SW 1271 (cell line): ENCODE results near the gene TTC21A.

ENCODE experiments used
- DNase-seq, 2 experiments: peaks; one replicate each; lab custom pipeline; 2025; lab: John Stamatoyannopoulos, UW

TTC21A gene

GRCh38 chr3:39114456-39114855, 7.0 kb downstream of the TTC21A start:
- DNase-seq, result no peak

DNA sequence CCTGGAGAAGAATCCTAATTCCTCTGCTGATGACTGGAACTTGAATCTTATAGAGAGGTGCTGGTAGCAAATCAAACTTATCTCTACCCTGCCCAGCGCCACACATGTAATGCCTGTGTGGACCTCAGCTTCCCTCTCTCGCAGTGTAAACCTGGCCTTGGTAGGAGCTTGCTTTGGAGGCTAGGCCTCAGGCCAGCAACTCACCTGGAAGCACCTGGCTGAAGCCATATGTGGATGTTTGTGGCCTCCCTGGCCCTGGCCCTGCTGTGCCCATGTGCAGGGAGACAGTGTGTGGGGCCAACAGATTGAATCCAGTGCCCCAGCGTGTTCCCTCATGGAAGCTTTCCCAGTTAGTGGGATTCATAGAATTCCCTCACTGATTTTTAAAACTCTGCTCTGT, 8.4 kb downstream of the TTC21A start:
- DNase-seq, result no peak

- DNase-seq, result no peak
Observed at GRCh38 chr3:39118079-39118478, 10.6 kb downstream of the TTC21A start.

DNA sequence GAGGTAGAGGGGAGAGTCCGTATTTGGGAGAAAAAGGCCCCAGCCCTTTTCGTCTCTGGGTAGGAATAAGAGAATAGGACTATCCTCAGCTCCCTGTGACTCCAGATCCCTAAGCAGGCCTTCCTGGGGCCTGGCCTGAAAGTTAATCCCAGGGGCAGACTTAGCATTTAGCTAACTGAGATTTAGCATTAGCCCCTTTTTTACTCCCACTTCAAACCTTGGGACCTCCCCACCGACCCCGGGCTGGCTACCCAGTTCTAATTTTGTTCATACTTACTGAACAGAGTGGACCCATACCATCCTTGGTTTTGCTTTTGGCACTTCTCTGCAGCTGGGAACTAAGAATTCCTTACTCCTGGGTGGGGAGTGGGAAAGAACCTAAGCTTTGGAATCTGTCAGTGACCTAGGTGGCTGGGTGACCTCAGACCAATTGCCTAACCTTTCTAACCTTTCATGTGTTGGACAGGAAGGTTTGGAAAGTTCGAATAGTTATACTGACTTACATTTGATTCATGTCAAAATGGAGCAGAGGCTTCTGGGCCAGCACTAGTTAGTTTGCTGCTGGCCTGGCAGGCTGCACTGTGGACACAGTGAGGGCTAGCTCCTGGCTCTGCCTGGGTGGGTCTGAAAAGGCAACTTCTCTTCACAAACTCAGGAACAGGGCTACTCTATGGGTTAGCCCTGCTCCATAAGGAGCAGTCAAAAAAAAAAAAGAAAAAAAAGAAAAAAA, 11.6 kb downstream of the TTC21A start:
- DNase-seq, result no peak

- DNase-seq, result no peak
Observed at GRCh38 chr3:39121621-39122020, 14.1 kb downstream of the TTC21A start.

GRCh38 chr3:39122813-39123212, 15.3 kb downstream of the TTC21A start:
- DNase-seq, result no peak

- DNase-seq, result no peak
Observed at GRCh38 chr3:39124876-39125840, 17.7 kb downstream of the TTC21A start.

DNA sequence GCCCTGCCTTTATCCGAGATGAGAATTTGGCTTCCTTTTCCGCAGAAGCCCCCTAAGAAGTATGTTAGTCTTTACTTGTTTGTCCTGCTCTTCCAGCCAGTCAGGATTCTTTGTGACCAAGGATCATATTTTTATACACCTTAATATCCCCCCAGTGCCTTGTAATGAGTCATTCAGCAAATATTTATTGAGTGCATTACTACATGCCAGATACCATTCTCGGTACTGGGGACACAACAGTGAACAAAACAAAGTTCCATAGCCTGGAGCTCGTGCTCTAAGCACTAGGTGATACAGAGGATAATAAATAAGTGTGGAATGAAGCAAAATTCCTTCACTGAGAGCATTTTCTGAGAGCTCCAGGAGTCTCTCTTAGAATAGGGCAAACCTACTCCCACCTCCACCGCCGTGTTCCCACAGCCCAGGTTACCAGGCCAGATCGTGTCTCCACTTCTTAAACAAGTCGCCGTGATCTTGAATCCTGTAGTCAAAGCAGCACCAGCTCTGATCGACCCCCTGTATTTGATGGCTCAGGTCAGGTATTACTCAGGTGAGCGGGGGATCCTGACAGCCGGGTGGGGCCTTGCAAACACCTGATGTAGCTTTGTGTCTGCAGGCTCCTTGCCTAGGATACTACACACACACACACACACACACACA, 18.5 kb downstream of the TTC21A start:
- no peak for DNase-seq

DNA sequence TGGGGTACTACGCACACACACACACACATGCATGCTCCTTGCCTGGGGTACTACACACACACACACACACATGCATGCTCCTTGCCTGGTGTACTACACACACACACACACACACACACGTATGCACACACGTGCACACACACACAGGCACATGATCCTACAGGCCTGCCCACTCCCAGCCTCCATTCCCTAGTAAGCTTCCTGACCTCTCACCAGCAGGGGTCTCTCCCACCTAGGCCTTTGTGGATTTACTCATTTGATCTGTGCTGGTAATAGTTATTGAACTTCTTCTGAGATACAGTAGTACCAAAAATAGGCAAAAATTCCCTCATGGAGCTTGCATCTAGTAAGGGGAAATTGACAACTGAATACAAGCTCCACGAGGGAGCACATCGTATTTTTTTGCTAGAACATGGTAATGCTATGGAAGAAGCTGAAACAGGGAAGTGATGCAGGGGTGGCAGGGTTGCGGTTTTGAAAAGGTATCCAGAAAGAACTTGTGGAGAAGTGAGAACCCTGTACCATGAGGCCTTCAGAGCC, 19.1 kb downstream of the TTC21A start:
- peak in 1 of 2 experiments; percentile 60 for DNase-seq

DNA sequence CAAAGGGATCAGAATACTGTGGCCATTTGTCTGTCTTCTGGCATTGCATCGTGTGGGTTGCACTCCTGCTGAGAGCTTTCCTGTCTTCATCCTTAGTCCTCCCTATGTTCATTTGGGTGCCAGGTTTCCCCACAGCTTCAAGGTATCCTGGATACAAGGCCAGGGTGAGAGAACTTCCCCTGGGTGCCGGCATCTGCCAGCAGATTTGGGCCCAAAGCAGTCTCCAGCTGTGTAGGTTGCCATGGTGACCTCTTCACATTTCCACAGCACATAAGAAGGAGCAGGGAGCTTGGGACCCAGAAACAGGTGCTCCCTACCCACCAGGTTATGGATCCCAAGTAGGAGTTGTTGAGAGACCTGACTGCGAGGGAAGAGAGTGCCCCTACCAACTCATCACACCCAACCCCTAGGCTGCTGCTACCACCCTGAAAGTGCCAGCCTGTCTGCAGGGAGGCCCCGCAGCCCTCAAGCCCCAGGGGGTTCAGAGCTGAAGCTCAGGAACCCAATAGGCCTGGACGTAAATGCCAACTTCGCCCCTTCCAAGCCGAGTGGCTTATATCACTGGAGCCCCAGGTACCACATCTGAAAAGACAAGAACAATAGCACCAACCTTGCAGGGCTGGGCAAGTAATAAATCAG, 19.9 kb downstream of the TTC21A start:
- DNase-seq, result no peak

GRCh38 chr3:39127908-39128304, 20.4 kb downstream of the TTC21A start:
- no peak for DNase-seq

GRCh38 chr3:39128951-39129350, 21.5 kb downstream of the TTC21A start:
- no peak for DNase-seq

DNA sequence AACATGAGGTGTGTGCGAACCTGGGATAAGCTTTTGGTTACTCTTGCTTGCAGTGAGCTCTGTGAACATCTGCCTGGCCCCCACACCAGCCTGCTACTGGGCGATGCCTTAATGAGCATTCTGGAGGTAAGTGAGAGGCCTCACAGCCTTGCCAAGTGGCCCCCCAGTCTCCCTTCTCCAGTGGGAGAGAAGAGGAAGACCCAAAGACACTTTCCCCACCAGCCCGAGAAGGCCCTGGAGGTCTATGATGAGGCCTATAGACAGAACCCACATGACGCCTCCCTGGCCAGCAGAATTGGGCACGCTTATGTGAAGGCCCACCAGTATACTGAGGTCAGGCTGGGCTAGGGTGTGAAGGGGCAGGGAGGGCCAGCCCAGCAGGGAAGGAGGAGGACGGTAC, 22.5 kb downstream of the TTC21A start:
- DNase-seq, result no peak

DNA sequence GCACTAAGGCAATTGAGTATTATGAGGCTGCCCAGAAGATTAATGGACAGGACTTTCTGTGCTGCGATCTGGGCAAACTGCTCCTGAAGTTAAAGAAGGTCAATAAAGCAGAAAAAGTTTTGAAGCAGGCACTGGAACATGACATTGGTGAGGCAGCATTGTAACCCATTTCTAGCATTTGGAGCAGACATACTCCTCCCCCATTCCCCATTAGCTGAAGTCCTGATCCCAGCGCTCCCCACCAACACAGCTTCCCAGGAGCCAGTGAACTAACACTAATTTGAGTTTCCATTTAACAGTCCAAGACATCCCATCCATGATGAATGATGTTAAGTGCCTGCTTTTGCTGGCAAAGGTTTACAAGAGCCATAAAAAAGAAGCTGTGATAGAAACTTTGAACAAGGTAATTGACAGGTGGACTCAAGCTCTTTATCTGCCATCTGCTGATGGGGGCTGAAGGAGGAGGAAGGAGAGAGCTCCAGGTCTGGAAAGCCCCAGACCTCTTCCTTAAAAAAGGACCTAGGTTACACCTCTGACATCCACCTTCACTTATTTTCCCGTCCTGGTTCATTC, 23.3 kb downstream of the TTC21A start:
- no peak for DNase-seq

DNA sequence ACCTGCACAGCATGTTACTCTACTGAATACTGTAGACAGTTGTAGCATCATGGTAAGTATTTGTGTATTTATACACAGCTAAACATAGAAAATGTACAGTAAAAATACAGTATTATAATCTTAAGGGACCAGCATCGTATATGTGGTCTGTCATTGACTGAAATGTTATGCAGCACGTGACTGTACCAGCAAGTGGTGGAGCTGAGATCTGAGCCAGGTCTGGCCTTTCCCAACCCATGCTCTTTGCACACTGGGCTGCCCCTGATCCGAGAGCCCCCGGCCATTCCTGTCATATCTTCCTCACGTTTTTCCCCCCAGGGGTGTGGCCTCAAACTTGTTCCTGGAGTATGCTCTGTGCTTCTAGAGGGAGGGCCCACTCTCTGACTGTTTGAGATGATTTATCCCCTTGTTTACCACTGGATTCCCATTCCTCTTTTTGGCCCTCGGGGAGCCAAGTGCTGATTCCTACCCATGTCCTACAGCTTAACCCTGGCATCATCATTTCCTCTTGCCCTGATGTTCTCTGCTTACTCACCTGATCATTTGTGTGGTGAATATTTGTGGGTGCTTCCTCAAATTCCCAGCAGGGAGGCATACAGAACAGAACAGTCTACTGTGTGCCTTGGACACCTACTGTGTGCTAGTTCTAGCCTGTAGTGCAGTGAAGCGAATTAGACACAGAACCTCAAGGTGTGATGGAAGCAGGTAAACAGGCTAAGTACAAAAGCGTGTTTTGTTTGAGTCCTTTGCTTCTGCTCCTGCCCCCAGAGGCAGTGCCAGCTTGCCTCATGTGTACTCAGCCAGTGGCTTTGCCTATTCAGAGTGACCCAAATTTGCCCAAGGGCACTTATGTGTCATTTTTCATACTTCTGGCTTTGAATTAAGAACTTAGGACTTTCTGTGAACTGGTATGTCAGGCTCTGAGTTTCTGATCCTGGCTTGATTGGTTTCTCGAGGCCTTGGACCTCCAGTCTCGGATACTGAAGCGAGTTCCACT, 24.9 kb downstream of the TTC21A start:
- no peak for DNase-seq

DNA sequence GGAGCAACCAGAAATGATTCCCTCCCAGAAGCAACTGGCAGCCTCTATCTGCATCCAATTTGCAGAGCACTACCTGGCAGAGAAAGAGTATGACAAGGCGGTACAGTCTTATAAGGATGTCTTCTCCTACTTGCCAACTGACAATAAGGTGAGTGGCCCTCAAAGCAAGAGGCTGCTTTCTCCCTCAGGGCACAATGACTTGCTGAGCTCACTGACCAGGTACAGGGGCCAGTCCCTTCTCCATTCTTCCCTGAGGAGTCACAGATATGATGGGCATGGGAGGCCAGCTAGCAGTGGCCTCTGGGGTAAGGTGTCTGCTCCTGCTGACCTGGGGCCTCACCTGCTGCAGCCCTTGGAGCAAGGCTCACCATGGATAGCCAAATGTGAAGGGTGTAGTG, 25.6 kb downstream of the TTC21A start:
- DNase-seq, result no peak

DNA sequence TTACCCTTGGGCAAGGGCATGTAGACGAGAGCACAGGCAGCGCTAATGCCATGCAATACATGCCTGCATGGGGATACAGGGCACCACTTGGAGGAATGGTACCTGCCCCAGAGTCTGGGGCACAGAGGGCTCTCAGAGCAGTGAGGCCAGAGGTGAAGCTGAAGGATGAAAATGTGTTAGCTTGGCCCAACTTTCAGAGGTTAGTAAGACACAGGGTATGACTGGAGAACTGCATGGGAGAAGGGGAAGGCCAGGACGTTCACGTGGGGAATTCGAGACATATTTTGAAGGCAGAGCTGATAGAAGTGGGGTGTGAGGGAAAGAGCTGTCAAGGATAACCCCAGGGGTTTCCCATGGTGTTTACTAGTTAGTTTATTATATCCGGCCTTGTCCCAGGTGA, 26.3 kb downstream of the TTC21A start:
- no peak for DNase-seq

DNA sequence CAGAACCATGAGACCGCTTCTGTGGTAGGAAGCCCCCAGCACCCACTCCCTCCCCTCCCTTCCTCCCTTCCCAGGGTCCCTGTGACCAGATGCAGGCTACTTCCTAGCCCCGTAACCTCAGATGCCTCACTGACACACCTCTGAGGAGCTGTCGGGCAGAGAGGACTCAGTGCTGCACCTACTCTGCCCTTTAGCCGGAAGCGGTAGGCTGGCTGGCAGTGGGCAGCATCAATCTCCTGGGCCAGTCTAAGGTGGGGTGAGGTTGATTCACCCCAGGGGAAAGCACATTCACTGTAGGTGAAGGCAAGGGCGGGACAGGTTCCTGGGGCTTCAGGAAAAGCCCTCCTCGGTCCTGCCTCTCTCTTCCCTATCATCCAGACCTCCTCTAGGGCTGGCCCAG, 26.8 kb downstream of the TTC21A start:
- no peak for DNase-seq

DNA sequence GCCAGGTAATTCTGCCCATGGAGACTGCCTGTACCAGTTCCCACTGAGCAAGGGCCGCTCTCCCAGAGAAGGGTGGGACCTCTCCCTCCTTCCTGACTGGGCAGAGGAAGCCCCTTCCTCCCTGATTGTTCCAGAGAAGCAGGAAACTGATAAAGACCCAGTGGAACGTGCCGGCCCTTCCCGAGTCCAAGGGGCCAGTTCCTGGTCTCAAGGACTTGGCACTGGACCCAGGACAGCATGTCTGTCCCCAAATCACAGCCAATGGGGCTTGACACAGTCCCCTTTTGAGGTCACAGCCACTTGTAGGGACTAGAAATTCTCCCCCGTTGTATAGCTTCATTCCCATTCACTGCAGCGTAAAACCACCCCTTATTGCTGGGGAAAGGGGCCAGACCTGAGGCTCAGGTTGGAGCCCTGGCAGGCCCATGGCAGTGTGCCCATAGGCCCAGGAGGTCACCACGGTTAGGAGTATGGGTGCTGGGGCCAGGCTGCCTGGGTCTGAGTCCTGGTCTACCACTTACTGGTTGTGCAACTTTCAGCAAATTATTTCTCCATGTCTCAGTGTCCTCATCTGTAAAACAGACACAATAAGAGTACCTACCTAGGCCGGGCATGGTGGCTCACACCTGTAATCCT, 27.8 kb downstream of the TTC21A start:
- DNase-seq, result no peak
